ENCODE data around the gene CERCAM.
"Not testable (repeated sequence)": the region's sequence is repeated elsewhere in the genome, so short reads cannot be mapped to it uniquely, and the experiment has no call there.

CERCAM gene

DNA sequence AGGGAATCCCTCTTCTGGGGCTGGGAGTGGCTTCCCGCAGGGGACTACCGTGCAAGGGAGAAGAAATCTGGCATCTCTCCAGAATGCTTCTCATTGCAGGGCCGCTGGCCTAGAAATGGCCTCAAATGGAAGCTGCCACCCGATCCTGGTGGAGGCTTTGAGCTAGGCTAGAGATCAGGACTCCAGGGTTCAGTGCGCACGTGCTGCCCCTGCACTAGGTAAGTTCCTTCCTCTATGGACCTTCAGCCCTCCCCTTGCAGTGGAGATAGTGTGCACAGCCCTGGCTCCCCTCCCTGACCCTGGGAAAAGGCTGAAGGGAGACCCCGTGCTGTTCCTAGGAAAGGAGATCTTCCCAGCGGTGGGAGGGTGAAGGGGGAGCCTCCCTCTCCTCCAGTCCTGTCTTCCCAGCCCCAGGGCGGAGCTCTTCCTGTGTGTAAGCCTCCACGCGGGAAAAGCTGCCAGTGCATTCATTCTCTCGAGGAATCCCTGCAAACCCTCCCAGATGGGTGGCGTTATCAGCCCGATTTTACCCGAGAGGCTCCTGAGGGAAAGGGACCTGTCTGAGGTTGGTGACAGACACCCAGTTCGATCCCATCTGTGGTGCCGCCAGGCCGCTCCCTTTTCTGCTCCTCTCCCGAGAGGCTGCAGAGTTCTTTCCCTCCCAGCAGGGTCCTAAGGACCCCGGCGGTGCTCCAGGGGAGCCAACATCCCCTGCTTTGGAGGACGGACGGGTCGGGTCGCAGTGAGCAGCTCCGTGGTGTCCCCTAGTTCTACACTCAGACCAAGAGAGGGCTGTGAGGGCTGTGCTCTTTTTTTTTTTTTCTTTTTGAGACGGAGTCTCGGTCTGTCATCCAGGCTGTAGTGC is 1.4 kb upstream of the CERCAM start:
- no peak for DNase-seq (ENCODE audit: low read depth in 2 of 2)

DNA sequence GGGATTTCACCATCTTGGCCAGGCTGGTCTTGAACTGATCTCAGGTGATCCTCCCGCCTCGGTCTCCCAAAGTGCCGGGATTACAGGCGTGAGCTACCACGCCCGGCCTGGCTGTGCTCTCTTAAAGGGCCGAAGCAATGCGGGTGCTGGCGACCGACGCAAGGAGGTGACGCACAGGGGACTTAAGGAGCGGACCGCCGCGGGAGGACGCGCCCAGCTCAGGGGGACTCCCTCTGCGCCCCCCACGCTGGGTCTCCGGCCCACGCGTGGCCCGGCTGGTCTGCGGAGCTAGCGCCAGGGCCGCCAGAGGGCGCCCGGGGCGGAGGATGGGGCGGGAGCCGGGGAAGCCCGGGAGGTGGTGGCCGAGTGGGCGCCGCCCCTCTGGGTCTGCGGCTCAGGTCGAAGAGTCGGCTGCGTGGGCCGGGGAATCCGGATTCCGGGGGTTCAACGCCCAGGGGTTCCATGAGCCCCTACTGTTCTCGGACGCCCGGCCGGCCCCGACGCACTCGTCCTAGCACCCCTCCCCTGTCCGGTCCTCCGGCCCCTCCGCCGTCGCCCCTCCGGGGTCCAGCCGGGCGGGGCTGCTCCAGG is 502 bp upstream of the CERCAM start:
- DNase-seq (ENCODE audit: low read depth in 2 of 2): peak; percentile 40 to 60

DNA sequence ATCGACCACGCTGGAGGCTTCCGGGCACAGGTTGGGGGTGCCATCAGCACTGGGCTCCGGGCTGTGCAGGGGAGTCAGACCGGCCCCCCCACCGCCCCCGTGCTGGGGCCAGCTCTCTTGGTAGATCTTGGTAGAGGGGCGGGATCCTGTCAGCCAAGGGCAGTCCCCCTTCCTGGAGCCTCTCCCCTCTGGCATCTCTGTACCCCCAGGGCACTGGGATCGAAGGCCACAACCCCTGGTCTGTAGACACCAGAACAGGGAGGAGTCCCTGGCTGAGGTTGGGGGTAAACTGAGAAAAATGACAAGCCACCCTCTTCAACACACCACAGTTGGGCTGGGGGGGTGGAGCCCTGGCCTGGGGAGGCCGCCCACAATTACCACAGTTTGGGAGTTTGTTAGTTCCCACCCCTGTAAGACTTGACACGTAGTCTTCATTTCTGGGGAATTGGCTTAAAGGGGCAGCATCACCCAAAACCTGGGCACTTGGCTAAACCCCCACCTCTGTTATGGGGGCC is 882 bp downstream of the CERCAM start:
- no peak for DNase-seq (ENCODE audit: low read depth in 2 of 2)

DNA sequence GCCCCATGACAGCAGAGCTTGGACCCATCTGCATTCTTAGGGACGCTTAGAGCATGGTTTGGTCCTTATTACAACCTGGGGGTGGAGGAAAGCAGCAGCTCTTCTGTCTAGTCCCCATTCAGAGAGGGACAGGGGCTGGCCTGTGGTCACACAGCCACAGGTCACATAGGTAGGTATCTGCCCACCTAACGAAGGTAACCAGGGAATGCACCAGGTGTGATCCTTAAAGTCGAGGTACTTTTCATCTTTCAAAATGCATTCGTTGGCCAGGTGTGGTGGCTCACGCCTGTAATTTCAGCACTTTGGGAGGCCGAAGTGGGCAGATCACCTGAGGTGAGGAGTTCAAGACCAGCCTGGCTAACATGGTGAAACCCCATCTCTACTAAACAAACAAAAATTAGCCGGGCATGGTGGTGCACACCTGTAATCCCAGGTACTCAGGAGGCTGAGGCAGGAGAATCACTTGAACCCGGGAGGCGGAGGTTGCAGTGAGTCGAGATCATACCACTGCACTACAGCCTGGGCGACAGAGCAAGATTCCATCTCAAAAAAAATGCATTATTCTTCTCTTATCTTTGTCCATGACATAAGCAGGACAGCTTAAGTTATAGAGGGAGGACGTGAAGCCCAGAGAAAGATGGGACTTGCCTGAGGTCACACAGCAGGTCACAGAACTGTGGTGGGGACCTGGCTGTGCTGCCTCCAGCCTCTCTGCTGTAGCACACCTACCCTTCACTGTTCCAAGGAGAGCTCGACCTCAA is 1.5 kb downstream of the CERCAM start:
- not testable (repeated sequence) for DNase-seq (ENCODE audit: low read depth in 2 of 2)

DNA sequence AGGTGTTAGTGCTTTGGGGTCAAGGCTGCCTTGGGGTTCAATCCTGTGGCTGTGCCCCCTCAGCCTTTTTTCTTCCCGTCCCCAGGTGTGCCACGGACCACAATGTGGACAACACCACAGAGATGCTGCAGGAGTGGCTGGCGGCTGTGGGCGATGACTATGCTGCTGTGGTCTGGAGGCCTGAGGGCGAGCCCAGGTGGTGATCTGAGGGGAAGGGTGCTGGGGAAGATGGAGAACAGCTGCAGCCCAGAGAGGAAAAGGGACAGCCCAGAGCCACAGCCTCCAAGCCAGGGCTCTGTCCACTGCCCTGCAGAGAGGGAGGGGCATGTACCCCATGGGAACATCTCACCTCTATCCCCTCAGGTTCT is 2.1 kb downstream of the CERCAM start:
- DNase-seq (ENCODE audit: low read depth in 2 of 2): no peak

DNA sequence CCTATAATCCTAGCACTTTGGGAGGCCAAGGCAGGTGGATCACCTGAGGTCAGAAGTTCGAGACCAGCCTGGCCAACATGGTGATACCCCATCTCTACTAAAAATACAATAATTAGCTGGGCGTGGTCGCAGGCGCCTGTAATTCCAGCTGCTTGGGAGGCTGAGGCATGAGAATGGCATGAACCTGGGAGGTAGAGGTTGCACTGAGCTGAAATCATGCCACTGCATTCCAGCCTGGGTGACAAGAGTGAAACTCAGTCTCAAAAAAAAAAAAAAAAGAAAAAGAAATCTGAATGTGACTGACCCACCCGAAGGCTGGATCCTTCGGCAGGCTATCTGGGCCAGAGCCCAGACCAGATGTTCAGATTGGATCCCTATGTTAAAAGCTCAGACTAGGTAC is 2.7 kb downstream of the CERCAM start:
- DNase-seq (ENCODE audit: low read depth in 2 of 2): not testable (repeated sequence)

DNA sequence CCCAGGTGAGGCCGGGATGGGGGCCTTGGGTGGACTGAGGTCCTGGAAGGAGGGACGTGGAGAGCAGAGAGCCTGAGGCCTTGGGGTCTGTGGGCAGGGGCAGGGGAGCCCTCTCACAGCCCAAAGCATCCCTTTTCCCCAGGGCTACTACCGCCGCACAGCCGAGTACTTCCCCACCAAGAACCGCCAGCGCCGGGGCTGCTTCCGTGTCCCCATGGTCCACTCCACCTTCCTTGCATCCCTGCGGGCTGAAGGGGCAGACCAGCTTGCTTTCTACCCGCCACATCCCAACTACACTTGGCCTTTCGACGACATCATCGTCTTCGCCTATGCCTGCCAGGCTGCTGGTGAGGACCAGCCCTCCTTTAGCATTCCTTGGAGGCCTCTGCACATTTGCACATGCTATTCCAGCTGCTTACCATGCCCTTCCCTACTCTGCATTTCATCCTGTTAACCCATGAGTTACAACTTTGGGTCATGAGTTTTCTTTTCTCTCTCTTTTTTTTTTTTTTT is 3.7 kb downstream of the CERCAM start:
- no peak for DNase-seq (ENCODE audit: low read depth in 2 of 2)

DNA sequence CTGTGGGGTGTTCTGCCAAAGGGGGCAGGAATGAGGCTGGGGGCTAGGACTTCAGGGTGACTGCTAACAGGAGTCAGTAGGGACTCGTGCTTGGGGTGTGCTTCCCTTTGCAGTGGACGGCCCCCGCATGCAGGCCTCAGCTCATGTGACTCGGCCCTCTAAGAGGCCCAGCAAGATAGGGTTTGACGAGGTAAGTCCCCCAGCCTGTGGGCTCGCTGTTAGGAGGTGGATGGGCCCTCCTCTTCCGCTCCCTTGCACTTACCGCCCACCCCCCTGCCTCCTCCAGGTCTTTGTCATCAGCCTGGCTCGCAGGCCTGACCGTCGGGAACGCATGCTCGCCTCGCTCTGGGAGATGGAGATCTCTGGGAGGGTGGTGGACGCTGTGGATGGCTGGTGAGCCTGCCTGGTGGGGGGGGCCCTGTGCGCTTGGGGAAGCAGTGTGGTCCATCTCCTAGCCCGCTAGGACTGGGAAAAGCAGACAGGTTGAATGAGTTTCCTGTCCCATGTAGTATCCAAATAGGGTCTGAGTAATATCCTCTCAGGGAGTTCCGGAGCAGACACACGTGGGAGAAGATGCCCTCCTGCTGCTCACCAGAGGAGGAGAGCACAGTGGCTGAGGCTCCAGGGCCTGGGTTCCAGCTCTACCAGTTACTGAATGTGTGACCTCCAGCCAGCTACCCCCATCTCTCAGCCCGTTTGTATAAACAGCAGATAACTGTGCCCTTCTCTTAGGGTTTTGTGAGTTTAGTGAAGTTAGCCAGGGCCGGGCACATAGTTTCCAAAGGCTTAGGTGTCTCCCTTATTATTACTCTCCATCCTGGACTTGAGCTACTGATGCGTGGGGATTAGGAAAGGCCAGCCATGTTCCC is 8.2 kb downstream of the CERCAM start:
- no peak for DNase-seq (ENCODE audit: low read depth in 2 of 2)

DNA sequence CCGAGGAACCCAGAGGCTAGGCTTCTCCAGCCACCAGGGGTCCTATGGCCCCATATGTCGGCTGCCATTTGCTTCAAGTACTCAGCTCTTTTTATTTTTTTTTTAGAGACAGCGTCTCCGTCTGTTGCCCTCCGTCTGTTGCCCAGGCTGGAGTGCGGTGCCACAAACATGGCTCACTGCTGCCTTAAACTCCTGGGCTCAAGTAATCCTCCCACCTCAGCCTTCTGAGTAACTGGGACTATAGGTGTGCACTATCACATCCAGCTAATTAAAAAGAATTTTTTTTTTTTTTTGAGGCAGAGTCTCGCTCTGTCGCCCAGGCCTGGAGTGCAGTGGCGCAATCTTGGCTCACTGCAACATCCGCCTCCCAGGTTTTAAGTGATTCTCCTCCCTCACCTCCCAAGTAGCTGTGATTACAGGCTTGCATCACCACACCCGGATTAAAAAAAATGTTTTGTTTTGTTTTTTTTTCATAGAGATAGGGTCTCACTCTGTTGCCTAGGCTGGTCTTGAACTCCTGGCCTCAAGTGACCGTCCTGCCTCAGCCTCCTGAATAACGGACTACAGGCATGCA is 8.9 kb downstream of the CERCAM start:
- no peak for DNase-seq (ENCODE audit: low read depth in 2 of 2)

DNA sequence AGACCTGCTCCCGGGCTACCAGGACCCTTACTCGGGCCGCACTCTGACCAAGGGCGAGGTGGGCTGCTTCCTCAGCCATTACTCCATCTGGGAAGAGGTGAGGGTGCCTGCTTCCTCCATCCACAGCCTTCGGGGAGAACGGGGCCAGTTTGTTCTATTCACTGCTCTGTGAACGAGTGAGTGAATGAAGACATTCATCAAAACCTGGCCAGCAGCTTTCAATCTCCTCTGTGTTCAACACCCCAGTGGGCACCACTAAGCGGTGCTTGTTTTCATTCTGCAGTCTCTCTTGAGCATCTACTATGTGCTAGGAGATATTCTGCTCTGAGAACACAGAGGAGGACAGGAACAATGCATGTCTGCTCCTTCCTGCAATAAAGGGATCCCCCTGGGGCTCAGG is 10.6 kb downstream of the CERCAM start:
- no peak for DNase-seq (ENCODE audit: low read depth in 2 of 2)

DNA sequence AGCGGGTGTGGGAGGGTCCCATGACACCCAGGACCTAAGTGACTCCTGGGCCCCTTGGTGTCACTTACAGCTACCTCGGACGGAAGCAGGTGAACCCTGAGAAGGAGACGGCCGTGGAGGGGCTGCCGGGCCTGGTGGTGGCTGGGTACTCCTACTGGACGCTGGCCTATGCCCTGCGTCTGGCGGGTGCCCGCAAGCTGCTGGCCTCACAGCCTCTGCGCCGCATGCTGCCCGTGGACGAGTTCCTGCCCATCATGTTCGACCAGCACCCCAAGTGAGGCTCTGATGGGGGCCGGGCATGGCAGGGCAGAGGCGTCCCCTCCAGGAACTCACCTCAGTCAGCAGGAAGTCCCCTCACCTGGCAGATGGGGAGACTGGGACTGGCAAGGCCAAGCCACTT is 13.7 kb downstream of the CERCAM start:
- no peak for DNase-seq (ENCODE audit: low read depth in 2 of 2)

DNA sequence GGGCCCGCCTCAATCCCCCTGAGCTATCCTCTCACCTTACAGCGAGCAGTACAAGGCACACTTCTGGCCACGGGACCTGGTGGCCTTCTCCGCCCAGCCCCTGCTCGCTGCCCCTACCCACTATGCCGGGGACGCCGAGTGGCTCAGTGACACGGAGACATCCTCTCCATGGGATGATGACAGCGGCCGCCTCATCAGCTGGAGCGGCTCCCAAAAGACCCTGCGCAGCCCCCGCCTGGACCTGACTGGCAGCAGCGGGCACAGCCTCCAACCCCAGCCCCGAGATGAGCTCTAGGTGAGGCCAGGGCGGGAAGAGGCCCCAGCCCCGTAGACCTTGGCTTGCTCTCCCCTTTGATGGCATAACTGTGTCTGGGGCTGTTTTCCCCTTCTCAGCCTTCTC is 15.0 kb downstream of the CERCAM start:
- DNase-seq (ENCODE audit: low read depth in 2 of 2): no peak

DNA sequence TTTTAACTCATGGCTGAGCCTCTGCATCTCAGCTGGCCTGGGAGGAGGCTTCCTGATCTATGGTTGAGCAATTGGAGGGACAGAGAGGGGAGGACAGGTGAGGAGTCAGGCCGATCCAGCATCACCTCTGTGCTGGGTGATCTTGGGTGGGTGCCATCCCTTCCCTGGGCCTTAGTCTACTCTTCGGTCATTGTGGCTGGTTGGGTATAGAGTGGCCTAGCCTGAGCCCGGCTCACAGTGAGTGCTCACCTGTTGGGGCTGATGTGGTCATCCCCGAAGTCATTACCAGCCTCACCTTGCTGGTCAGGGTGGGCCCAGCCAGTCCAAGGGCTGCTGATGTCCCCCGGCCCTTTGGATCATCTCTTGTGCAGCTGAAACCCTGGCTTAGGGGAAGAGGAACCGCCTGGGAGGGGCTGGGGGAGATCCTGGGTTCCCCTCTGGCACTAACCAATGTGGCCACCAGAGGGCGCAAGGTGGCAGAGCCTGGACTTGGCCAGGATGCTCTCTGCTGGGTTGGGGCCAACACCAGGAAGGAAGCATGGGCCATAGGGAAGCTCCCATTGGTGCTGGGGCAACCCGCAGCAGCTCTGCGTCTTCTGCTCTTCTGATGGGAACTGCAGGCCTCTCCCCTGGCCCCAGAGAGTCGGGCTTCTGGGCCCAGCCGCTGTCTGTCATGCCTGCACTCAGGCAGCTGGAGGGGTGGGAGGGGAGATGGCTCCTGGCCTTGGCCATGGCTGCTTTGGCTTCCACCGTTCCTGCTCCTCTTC is 17.9 kb downstream of the CERCAM start:
- DNase-seq (ENCODE audit: low read depth in 2 of 2): peak; percentile 75 to 88

DNA sequence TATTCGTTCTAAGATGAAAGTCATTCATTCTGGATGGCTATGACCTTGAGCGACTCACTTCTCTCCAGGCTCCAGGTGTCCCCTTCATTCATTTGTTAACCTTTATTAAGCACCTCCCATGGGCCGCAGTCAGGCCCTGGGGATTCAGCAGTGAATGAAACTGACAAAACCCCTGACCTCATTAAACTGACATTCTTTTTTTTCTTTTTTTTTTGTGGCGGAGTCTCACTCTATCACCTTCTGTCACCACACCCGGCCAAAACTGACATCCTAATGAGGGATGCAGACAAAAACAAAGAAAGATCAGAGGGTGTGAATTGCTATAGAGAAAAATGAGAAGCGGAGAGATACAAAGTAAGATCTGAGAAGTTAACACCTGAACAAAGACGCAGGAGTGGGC is 18.6 kb downstream of the CERCAM start:
- DNase-seq (ENCODE audit: low read depth in 2 of 2): no peak

DNA sequence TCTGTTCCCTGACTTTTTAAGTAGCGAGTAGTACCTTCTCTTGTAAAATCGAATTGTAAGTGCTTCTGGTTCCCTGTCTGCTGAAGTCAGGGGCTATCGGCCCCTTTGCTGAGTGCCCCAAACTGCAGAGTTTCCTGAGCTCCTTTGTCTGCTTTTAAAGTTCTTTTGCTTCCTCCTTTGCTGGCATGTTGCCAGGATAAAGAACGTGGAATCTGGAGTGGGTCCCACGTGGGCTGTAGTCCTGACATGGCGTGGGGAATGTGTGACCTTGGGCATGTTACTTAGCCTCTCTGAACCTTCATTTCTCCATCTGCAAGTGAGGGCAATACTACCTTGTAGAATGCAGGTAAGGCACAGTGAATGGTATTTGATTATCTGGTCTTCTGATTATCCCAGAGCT is 21.5 kb downstream of the CERCAM start:
- no peak for DNase-seq (ENCODE audit: low read depth in 2 of 2)

DNA sequence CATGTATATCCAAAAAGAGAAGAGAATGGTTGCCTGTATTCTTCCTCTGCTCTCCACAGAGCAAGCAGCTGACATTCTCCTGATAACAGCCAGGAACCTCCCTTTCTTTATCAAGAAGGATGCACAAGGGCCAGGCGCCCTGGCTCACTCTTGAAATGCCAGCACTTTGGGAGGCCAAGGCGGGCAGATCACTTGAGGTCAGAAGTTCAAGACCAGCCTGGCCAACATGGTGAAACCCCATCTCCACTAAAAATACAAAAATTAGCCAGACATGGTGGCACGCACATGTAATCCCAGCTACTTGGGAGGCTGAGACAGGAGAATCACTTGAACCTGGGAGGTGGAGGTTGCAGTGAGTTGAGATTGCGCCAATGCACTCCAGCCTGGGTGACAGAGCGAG is 25.8 kb downstream of the CERCAM start:
- not testable (repeated sequence) for DNase-seq (ENCODE audit: low read depth in 2 of 2)

DNA sequence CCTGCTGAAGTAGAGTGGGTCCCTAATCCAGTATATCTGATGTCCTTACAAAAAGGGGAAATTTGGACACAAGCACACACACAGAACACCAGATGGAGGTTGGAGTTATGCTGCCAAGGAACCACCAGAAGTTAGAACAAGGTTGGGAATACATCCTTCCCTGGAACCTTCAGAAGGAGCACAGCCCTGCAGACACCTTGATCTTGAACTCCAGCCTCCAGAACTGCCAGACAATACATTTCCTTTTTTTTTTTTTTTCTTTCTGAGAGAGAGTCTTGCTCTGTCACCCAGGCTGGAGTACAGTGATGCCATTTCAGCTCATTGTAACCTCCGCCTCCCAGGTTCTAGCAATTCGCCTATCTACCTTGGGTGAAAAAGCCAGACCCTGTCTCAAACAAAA is 28.1 kb downstream of the CERCAM start:
- no peak for DNase-seq (ENCODE audit: low read depth in 2 of 2)

DNA sequence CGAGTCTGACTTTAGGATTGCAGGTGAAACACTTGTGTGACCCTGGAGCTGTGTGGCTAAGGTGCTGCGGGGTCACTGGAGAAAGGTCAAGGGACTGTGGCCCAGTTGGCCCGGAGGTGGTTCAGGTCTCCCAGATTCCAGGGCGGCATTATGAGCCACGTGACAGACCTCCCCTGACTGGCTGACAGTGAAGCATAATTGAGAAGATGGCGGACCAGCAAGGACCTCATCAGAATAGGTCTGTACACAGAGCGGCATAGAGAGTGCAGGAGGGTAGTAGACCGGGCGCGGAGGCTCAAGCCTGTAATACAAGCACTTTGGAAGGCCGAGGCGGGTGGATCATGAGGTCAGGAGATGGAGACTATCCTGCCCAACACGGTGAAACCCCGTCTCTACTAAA is 34.3 kb downstream of the CERCAM start:
- no peak for DNase-seq (ENCODE audit: low read depth in 2 of 2)

DNA sequence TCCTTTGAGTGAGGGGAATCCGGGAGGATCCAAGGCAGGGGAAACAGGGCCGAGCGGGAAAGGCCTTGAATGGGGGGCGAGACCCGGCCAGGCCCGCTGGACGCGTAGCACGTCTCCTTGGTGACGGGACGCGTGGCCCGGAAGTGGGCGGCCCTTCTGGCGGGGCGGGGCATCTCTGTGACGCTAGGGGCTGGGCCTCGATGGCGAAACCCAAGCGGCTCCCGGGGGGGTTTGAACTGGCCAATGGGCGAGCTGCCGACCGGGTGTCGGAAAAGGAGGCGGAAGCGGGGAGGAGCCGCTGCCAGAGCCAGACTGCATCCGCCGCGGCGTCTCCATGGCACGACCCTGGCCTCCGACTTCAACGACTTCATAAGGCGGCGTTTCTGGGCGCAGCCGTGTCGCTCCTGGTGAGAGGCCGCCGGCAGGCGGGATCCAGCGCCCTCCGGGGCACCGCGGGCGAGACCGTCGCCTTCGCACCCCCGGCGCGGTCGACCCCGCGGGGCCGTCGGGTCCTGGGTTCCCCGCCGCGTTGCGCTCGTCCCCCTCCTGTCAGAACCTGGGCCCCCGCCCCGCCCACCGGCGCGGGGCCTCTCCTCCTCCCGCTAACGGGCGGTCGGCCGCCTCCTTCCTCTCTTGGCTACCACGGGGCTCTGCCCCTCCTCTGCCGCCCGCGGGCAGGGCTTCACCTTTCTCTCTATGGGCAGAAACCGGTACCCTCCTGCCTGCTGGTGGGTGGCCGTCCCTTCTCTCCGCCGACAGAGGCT is 35.4 kb downstream of the CERCAM start, which contains the start of gene ODF2:
TSS of gene ODF2 (plus strand) at position 158 of the 764 bp plus-strand sequence. CDS start at position 244, 86 bp downstream.
- peak; percentile 98 for DNase-seq (ENCODE audit: low read depth in 2 of 2)

Data from activated CD4-positive, alpha-beta T cell treated with anti-CD3 and anti-CD28 coated beads for 24 hours (primary cell).